Upper lobe of left lung (tissue), 4 donors: ENCODE measurements around the gene CENPX.

ENCODE experiments used
- EP300 ChIP-seq, 4 donors: sonication (generic); formaldehyde crosslinking; IDR thresholded peaks; one replicate each; pipeline ENCODE4 v1.5.1; 2017; ENCODE audit warnings: antibody characterized with exemption in 4 of 4, control low read depth in 2 of 4
- POLR2A ChIP-seq, 4 donors: fragments of 450-650 bp; IDR thresholded peaks; one replicate each; pipeline ENCODE4 v1.5.1; 2016 to 2017; ENCODE audit warnings: antibody characterized with exemption in 4 of 4, mild to moderate bottlenecking in 2 of 4
- POLR2AphosphoS5 ChIP-seq, 2 donors: sonication (generic); formaldehyde crosslinking; IDR thresholded peaks; one replicate each; pipeline ENCODE4 v1.5.1; 2017; ENCODE audit warnings: antibody characterized with exemption in 2 of 2
- TF ChIP-seq, protein P1 (sequence below), 6 experiments: fragments of 450-650 bp in 4 of 6; fragments of 200-600 bp in 2 of 6; sonication (generic) in 2 of 6; IDR thresholded peaks; one replicate each; pipeline ENCODE4 v1.5.1; 2016 to 2019; ENCODE audit warnings: antibody characterized with exemption in 6 of 6

DNA sequence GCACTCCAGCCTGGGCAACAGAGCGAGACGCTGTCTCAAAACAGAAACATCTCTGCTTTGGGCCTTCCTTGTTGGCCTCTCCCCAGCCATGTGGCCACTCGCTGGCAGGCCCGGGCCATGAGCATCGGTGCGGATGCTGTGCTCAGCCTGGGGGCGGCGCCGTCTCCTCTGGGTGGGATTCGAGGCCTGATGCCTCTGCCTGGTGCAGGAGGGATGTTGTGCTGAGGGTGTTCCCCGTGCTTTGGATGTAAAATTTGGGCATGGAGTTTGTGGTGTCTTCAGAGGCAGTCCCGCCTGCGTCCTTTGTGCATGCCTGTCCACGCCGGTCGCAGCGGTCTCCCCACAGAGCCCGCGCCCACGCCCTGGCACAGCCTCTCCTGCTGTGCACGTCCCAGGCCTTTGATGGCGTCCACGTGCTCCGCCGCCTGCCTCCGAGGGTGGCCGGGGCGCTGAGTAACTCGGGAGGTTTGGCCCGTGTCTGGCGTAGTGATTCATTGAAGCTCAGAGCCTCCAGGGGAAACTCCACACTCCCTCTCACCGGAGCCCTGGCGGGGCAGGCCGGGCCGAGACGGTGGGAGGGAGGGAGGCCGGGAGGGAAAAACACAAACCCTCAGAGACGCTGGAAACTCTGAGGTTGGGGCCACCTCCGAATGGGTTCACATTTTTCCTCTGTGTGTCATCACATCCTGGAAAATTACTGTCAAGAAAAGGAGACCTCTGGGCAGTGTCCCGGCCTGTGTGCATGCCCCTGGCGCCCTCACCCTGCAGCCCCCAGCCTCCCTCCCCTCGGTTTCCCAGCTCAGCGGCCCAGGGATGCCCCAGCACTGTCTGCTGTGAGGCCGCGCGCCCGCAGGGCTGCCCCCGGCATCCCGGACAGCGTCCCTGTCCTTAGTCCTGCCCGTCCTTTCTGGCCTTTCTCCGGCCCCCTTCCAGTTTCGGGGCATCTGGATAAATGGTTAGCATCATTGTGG, 19.0 kb downstream of the CENPX start:
- TF ChIP-seq EP300 (IDR thresholded peaks at IDR 0.05), result no peak
- TF ChIP-seq, protein P1, sequence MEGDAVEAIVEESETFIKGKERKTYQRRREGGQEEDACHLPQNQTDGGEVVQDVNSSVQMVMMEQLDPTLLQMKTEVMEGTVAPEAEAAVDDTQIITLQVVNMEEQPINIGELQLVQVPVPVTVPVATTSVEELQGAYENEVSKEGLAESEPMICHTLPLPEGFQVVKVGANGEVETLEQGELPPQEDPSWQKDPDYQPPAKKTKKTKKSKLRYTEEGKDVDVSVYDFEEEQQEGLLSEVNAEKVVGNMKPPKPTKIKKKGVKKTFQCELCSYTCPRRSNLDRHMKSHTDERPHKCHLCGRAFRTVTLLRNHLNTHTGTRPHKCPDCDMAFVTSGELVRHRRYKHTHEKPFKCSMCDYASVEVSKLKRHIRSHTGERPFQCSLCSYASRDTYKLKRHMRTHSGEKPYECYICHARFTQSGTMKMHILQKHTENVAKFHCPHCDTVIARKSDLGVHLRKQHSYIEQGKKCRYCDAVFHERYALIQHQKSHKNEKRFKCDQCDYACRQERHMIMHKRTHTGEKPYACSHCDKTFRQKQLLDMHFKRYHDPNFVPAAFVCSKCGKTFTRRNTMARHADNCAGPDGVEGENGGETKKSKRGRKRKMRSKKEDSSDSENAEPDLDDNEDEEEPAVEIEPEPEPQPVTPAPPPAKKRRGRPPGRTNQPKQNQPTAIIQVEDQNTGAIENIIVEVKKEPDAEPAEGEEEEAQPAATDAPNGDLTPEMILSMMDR (IDR thresholded peaks at IDR 0.05), result no peak
- no peak for TF ChIP-seq POLR2A (IDR thresholded peaks at IDR 0.05)
- TF ChIP-seq POLR2AphosphoS5 (IDR thresholded peaks at IDR 0.05), result no peak
